Smooth muscle cell (in vitro differentiated cells): ENCODE results near the gene VANGL2. TPM values are rescaled to one million over a fixed set of nuclear protein-coding genes. Genes with fewer than 3 reads are reported as not detected.

ENCODE experiments used
- DNase-seq: peaks from one replicate; lab custom pipeline; 2025; ENCODE audit not compliant: unreplicated experiment; lab: John Stamatoyannopoulos, UW
- H2AFZ ChIP-seq: fragments of 200-600 bp; sonication (generic); 2 replicates; pipeline ENCODE4 v1.6.0; 2016; ENCODE audit warnings: antibody characterized with exemption, low read depth, mild to moderate bottlenecking
- H3F3A ChIP-seq: fragments of 200-600 bp; sonication (generic); 2 replicates; pipeline ENCODE4 v1.6.0; 2017; ENCODE audit warnings: antibody characterized with exemption, low read depth
- H3K27ac ChIP-seq: fragments of 200-600 bp; sonication (generic); 2 replicates; pipeline ENCODE4 v1.5.1; 2016; ENCODE audit warnings: low read depth, mild to moderate bottlenecking
- H3K27me3 ChIP-seq: fragments of 200-600 bp; sonication (generic); 2 replicates; pipeline ENCODE4 v1.6.1; 2016; ENCODE audit warnings: low read depth, mild to moderate bottlenecking
- H3K36me3 ChIP-seq: fragments of 200-600 bp; sonication (generic); 2 replicates; pipeline ENCODE4 v1.5.1; 2016; ENCODE audit warnings: low read depth
- H3K4me1 ChIP-seq: fragments of 200-600 bp; sonication (generic); 2 replicates; pipeline ENCODE4 v1.5.1; 2016; ENCODE audit warnings: low read depth
- H3K4me2 ChIP-seq: fragments of 200-600 bp; sonication (generic); 2 replicates; pipeline ENCODE4 v1.6.0; 2016; ENCODE audit warnings: mild to moderate bottlenecking
- H3K4me3 ChIP-seq: fragments of 200-600 bp; sonication (generic); 2 replicates; pipeline ENCODE4 v1.5.1; 2016; ENCODE audit warnings: mild to moderate bottlenecking
- H3K79me2 ChIP-seq: fragments of 200-600 bp; sonication (generic); 2 replicates; pipeline ENCODE4 v1.6.0; 2016; ENCODE audit warnings: low read depth, mild to moderate bottlenecking
- H3K9ac ChIP-seq: fragments of 200-600 bp; sonication (generic); 2 replicates; pipeline ENCODE4 v1.6.0; 2016; ENCODE audit warnings: low read depth
- H3K9me3 ChIP-seq: fragments of 200-600 bp; sonication (generic); replicated peaks from 2 replicates; pipeline ENCODE4 v1.5.1; 2016; ENCODE audit warnings: low read depth
- H4K20me1 ChIP-seq: fragments of 200-600 bp; sonication (generic); 2 replicates; pipeline ENCODE4 v1.6.0; 2016; ENCODE audit warnings: low read depth
- WGBS: methylation state at CpG from one replicate; pipeline ENCODE4 v1.1.7; 2016; ENCODE audit warnings: low lambda C conversion rate; 5-methylcytosine and 5-hydroxymethylcytosine counted together
- polyA plus RNA-seq: library from polyadenylated mRNA; unstranded; fragments of >200 nt; fragmentation: Nextera tagmentation; extraction: Ambion mirVana; gene quantifications from 2 replicates; pipeline ENCODE4 v1.2.1, GENCODE V29; 2016
- total RNA-seq: library from RNA; depleted of rRNA; stranded (reverse); fragments of >200 nt; gene quantifications from 2 replicates; pipeline ENCODE4 v1.2.3, GENCODE V29; 2014
- TF ChIP-seq, protein P1 (sequence below): fragments of 200-600 bp; sonication (generic); IDR thresholded peaks from 2 replicates; pipeline ENCODE4 v1.5.1; 2017; ENCODE audit warnings: borderline replicate concordance, mild to moderate bottlenecking, antibody characterized with exemption; ENCODE audit not compliant: insufficient read depth, poor library complexity, severe bottlenecking

VANGL2 gene
- total and polyA plus RNA-seq, 2 experiments from 2014 or later, result 7.1 to 12.2 TPM

DNA sequence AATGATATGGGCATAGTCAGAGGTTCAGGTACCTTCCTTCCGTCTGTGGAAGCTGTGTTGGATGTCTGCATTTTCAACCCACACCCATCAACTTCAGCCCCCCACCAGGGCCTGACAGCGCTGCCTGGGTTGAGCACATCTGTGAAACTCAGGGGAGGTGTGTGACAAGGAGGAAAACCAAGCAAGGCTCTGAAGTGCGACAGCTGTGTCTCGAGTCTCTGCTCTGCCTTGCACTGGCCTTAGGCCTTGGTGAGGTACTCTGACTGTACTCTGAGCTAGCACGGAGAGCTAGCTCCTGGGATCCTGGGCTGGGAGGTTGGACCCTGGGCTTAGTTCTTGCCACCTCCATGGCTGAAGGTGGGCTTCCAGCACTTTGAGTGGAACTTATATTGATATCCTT is 9.1 kb downstream of the VANGL2 start:
- Histone ChIP-seq H3K9ac (no peak overlapping the region), H3K27ac (peak overlapping the region; percentile 12), H3K27me3 (no peaks in the 10 kb centered on the region), H3K9me3 (no peaks in the 10 kb centered on the region), H4K20me1 (peaks cover 28% of the 10 kb centered on the region), H3K4me1 (peaks cover 49% of the 10 kb centered on the region), H3F3A (no peaks in the 10 kb centered on the region), H3K4me2 (no peak overlapping the region), H3K4me3 (no peak overlapping the region), H3K36me3 (no peaks in the 10 kb centered on the region), H2AFZ (no peak overlapping the region), H3K79me2 (peaks cover 4% of the 10 kb centered on the region)
- no peak for DNase-seq
- WGBS, result 90% methylated on average over 5 of the region's 5 CpGs
- TF ChIP-seq, protein P1, sequence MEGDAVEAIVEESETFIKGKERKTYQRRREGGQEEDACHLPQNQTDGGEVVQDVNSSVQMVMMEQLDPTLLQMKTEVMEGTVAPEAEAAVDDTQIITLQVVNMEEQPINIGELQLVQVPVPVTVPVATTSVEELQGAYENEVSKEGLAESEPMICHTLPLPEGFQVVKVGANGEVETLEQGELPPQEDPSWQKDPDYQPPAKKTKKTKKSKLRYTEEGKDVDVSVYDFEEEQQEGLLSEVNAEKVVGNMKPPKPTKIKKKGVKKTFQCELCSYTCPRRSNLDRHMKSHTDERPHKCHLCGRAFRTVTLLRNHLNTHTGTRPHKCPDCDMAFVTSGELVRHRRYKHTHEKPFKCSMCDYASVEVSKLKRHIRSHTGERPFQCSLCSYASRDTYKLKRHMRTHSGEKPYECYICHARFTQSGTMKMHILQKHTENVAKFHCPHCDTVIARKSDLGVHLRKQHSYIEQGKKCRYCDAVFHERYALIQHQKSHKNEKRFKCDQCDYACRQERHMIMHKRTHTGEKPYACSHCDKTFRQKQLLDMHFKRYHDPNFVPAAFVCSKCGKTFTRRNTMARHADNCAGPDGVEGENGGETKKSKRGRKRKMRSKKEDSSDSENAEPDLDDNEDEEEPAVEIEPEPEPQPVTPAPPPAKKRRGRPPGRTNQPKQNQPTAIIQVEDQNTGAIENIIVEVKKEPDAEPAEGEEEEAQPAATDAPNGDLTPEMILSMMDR, result no peak

DNA sequence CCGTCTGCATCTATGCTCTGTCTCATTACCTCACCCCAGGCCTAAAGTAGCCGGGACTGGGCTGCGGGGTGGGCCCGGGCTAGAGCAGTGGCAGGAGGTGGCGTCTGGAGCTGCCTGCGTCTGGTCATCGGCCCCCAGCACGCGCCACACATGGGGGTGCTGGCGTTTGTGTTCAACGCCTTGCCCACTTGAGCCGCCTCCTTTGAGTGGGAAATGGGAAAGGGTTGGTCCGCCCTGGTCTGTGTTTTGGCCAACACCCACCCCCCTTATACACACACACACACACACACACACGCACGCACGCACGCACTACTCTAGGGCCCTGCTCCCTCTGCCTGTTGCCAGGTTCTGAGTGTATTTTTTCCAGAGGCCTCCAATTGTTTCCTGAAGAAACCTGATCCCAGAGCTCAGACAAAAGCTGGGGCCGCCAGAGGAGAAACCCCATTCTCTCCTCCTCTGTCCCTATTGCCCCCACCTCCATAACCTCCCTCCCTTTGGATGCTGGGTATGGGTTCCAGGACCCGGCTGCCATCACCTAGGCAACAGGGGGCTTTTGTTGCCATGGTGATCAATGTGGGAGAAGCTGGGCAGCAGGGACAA is 10.1 kb downstream of the VANGL2 start:
- Histone ChIP-seq H3K79me2 (peaks cover 4% of the 10 kb centered on the region), H2AFZ (no peak overlapping the region), H3K9ac (no peak overlapping the region), H3K4me2 (no peak overlapping the region), H3K9me3 (no peaks in the 10 kb centered on the region), H3K4me3 (no peak overlapping the region), H3K36me3 (no peaks in the 10 kb centered on the region), H3F3A (no peaks in the 10 kb centered on the region), H4K20me1 (peaks cover 30% of the 10 kb centered on the region), H3K27ac (no peak overlapping the region), H3K27me3 (no peaks in the 10 kb centered on the region), H3K4me1 (peaks cover 43% of the 10 kb centered on the region)
- 85% methylated on average over 19 of the region's 19 CpGs for WGBS
- no peak for DNase-seq
- TF ChIP-seq, protein P1, result no peak

- Histone ChIP-seq H3K79me2 (peaks cover 4% of the 10 kb centered on the region), H3F3A (no peaks in the 10 kb centered on the region), H3K4me1 (peaks cover 43% of the 10 kb centered on the region), H3K27me3 (no peaks in the 10 kb centered on the region), H3K9me3 (no peaks in the 10 kb centered on the region), H2AFZ (no peak overlapping the region), H3K4me3 (no peak overlapping the region), H3K36me3 (no peaks in the 10 kb centered on the region), H3K4me2 (no peak overlapping the region), H3K27ac (no peak overlapping the region), H4K20me1 (peaks cover 31% of the 10 kb centered on the region), H3K9ac (no peak overlapping the region)
- WGBS, result 87% methylated on average over 5 of the region's 6 CpGs
- TF ChIP-seq, protein P1, result no peak
- no peak for DNase-seq
Observed at GRCh38 chr1:160411271-160412027, 11.1 kb downstream of the VANGL2 start.
